ENCODE data around the gene AGFG2. TPM values are rescaled to one million over a fixed set of nuclear protein-coding genes. Genes with fewer than 3 reads are reported as not detected.

Gene AGFG2
- total and polyA plus RNA-seq, 5 donors = 17.3 to 26.3 (median 22.7) TPM

DNA sequence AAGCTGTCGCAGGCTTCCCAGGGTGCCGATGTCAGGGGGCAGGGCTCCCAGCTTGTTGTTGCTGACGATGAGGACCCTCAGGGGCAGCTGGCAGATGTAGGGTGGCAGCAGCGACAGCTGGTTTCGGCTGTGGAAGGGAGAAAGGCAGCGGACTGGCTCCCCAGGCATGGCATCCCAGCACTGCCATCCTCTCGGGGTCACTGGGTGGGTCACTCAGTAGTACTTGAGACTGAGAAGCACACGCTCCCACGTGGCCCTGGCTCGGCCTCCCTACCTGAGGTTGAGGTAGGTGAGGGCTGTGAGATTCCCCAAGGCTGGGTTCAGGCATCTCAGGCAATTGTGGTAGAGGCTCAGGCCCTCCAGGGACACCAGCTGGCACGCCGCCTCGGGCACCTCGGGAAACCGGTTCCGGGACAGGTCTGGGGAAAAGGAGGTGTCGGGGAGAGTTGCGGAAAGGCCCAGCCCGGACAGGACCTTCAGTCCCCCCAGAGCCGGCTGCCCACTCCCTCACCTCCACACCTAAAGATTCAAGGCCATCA is 43.1 kb downstream of the AGFG2 start:
- H3K4me3 ChIP-seq (ENCODE audit: low read length) = no peak overlapping the region
- intact Hi-C loops (cut with DNase I) = loop anchor here in 1 of 4 donors (10.0 kb wide), 1 partner anchor 93 kb away; the partner anchor contains the start of gene GNB2
- no peaks in the 10 kb centered on the region for H3K9me3 ChIP-seq (ENCODE audit: control insufficient read depth, low read length)
- peaks cover 2% of the 10 kb centered on the region for H3K4me1 ChIP-seq (ENCODE audit: control insufficient read depth, insufficient read depth, low read length)
- 74% methylated on average over 20 of the region's 20 CpGs for WGBS
- peak in 2 of 3 donors; percentile 61 for DNase-seq
- ATAC-seq = no peak
- H3K27ac ChIP-seq (ENCODE audit: low read length) = no peak overlapping the region
- no peaks in the 10 kb centered on the region for H3K27me3 ChIP-seq (ENCODE audit: control insufficient read depth, insufficient read depth)

DNA sequence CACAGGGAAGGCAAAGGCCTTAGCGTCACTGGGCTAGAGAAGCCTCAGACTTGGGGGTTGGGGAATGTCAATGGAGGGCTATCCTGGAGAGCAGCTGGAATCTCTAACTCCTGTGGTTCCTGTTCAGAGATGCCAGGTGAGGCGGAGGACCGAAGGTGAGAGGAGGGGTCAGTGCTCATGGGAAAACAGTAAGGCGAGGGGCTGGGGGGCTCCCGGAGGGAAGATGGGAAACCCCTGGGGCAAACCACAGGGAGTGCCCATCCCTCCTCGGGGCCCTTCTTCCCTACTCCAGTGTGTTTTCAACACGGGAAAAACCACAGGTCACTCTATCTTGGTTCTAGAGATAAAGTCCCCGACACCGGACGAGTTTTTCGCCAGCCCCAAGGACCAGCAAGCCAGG is 43.6 kb downstream of the AGFG2 start:
- DNase-seq (peak in 1 of 3 donors; percentile 22), ATAC-seq (no peak)
- Histone ChIP-seq H3K27ac (ENCODE audit: low read length) (no peak overlapping the region), H3K4me3 (ENCODE audit: low read length) (no peak overlapping the region), H3K4me1 (ENCODE audit: control insufficient read depth, insufficient read depth, low read length) (peaks cover 2% of the 10 kb centered on the region), H3K27me3 (ENCODE audit: control insufficient read depth, insufficient read depth) (no peaks in the 10 kb centered on the region), H3K9me3 (ENCODE audit: control insufficient read depth, low read length) (no peaks in the 10 kb centered on the region)
- 56% methylated on average over 11 of the region's 11 CpGs for WGBS
- intact Hi-C loops (cut with DNase I) = loop anchor here in 1 of 4 donors (10.0 kb wide), 1 partner anchor 92 kb away; the partner anchor contains the start of gene GNB2

DNA sequence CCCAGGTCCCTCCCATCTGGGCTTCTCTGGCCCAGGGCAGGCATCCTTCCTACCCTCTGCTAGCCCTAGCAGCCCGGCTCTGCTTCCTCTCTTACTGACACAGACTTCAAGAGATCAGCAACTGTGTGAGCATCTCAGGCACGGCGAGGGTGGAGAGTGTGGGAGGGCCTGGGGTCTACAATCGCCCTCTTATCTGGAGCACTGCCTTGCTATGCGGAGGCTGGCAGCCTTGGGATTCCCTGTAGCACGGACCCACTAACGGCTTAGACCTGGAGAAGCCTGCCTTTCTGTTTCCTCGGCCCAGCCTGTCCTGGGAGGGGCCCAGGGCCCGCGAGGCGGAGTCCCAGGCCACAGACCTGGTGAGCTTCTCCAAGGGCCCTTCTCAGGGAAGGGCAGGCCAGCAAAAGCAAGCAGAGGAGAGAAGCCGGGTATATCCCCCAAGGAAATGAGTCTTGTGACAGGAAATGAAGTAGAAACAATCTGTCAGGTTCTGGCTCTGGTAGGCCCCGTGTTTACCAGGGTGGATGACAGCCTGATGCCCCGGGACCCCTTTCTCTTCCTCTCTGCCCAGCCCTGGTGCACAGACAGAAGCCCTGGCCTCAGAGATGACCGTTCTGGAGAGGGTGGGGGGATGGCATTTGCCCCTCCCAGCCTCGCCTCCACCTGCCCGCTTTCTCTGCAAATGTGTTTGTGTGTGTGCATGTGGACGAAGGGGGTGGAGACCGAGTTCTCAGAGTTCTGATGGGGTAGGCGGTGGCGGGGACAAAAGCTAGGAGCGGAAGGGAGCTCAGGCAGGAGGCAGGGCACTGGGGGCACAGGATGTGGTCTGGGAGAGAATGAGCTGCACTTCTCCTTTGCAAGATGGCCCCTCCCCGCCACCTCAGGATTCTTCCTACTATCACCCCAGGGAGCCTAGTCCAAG is 44.4 kb downstream of the AGFG2 start:
- DNase-seq = peak; percentile 57 to 86 (median 83)
- 38% methylated on average over 23 of the region's 23 CpGs for WGBS
- Histone ChIP-seq H3K4me1 (ENCODE audit: control insufficient read depth, insufficient read depth, low read length) (peaks cover 2% of the 10 kb centered on the region), H3K4me3 (ENCODE audit: low read length) (no peak overlapping the region), H3K9me3 (ENCODE audit: control insufficient read depth, low read length) (no peaks in the 10 kb centered on the region), H3K27me3 (ENCODE audit: control insufficient read depth, insufficient read depth) (no peaks in the 10 kb centered on the region), H3K27ac (ENCODE audit: low read length) (peak overlapping the region; percentile 40)
- intact Hi-C loops (cut with DNase I) = loop anchor here in 1 of 4 donors (10.0 kb wide), 1 partner anchor 91 kb away; the partner anchor contains the start of gene GNB2
- no peak for ATAC-seq

DNA sequence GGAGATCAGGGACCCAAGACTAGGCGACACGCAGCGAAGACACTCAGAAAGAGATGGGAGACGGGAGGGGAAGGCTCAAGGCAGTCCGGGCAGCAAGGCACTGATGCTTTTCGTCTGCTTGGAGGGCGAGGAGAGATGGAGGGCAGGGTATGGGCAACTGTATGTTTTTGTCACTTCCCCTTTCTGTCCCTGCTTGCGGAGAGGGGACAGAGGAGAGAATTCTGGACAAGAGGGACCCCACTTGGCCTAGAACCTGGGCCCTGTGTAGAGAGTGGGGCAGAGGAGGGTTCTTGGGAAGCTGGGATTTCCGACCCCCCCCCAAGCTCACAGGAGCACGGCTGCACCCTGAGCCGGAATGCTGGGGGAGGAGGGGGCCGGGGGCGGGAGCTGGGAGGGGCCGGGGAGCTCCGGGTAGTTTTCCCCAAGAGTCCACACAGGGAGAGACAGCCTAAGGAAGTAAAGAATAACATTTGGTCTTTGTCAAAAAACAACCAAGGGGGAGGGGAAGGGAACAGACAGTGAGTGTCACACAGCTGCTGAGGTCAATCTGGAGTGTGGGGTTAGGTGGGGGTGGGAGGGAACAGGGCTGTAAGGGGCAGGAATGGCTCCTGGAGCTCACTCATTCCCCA is 45.2 kb downstream of the AGFG2 start:
- H3K27me3 ChIP-seq (ENCODE audit: control insufficient read depth, insufficient read depth) = no peaks in the 10 kb centered on the region
- peak overlapping the region; percentile 74 for H3K4me3 ChIP-seq (ENCODE audit: low read length)
- ATAC-seq (no peak), DNase-seq (peak in 1 of 3 donors; percentile 50)
- intact Hi-C loops (cut with DNase I) = loop anchor here in 1 of 4 donors (10.0 kb wide), 1 partner anchor 91 kb away; the partner anchor contains the start of gene GNB2
- H3K27ac ChIP-seq (ENCODE audit: low read length) = peak overlapping the region; percentile 40
- no peaks in the 10 kb centered on the region for H3K9me3 ChIP-seq (ENCODE audit: control insufficient read depth, low read length)
- 33% methylated on average over 15 of the region's 15 CpGs for WGBS
- peaks cover 2% of the 10 kb centered on the region for H3K4me1 ChIP-seq (ENCODE audit: control insufficient read depth, insufficient read depth, low read length)

DNA sequence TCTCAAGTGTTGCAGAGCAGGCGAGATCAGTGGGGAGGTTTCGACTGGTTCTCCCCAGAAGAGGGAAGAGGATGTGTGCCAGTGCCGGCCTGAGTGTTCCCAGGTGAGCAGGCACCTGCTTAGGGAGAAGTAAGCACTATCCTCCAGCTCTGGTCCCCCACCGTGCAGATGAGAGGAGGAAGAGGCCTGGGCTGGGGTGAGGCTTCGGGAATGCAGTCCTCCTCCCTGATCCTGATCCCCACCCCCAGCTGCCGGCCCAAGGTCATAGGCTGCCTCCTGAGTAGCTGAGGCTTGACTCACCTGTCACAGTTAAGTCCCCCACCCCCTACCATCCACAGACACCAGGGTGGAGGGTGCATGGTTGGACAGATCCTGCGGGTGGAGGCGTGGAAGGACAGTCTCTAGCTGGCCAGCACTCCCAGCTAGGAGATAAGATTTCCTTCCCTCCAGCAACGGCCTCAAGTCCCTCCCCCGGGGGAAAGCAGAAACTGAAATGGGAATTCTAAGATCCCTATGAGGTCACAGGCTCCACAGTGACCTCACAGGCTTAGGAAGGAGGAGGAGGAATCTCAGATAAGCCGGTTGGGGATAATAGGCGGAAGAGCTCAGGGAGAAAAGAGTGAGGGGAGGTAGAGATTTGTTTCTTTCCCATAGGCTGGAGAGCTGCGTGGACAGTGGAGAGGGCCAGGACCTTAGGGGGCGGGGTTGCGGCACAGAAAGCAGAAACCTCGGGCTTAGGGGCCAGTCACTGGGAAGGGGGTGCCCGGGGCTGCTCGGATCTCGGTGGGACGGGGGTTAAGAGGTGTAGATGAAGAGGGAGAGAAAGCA is 45.9 kb downstream of the AGFG2 start:
- Histone ChIP-seq H3K9me3 (ENCODE audit: control insufficient read depth, low read length) (no peaks in the 10 kb centered on the region), H3K4me3 (ENCODE audit: low read length) (peak overlapping the region; percentile 74), H3K27me3 (ENCODE audit: control insufficient read depth, insufficient read depth) (no peaks in the 10 kb centered on the region), H3K4me1 (ENCODE audit: control insufficient read depth, insufficient read depth, low read length) (peaks cover 2% of the 10 kb centered on the region), H3K27ac (ENCODE audit: low read length) (peak overlapping the region; percentile 40)
- 5% methylated on average over 20 of the region's 20 CpGs for WGBS
- intact Hi-C loops (cut with DNase I) = loop anchor here in 1 of 4 donors (10.0 kb wide), 1 partner anchor 90 kb away; the partner anchor contains the start of gene GNB2
- ATAC-seq (peak in 1 of 2 donors; percentile 3), DNase-seq (peak; percentile 64 to 80 (median 75))

DNA sequence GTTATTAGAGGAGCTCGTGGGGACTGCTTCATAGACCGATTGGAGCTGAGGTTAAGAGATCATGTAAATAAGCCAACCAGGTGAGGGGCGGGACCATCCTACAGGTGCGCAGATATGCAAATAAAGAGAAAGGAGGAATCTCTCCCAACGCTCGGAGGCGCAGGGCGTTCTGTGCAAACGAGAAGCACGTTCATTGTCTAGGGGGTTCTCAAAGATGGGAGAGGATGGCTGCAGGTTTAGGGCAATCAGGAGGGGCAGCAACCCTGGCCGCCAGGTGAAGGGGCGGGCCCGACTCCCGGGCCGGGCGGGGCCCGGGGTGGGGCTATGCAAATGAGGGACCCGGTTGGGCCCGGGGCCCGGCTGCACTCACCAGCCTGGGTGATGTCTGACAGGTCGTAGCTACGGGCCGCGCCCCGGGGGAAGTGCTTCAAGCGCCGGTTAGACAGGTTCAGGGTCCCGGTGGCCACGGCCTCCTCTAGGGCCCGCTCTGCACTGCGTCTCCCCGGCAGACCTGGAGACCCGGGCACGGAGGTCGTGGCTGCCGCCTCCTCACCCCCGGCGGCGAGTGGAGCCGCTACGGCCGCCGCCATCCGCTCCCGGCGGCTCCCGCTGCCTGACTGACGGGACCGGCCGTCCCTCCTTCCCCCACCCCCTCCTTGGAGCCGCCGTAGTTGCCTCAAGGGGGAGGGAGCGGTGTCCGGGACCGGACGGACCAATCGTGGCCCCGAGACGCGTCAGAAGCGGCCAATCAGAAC is 46.7 kb downstream of the AGFG2 start, which contains the start of gene LRCH4:
Gene LRCH4 (minus strand): TSS at position 619 of the 755 bp plus-strand sequence. CDS start 29 bp downstream, at position 590.
- H3K27me3 ChIP-seq (ENCODE audit: control insufficient read depth, insufficient read depth) = no peaks in the 10 kb centered on the region
- peak within 1 kb of the TSS; percentile 93 for H3K27ac ChIP-seq (ENCODE audit: low read length)
- under 1% methylated on average over 61 of the region's 61 CpGs for WGBS
- ATAC-seq (peak; percentile 14 to 42), DNase-seq (no peak)
- peaks cover 2% of the 10 kb centered on the region for H3K4me1 ChIP-seq (ENCODE audit: control insufficient read depth, insufficient read depth, low read length)
- H3K9me3 ChIP-seq (ENCODE audit: control insufficient read depth, low read length) = no peaks in the 10 kb centered on the region
- intact Hi-C loops (cut with DNase I) = loop anchor here in 1 of 4 donors (10.0 kb wide), 1 partner anchor 89 kb away; the partner anchor contains the start of gene GNB2
- H3K4me3 ChIP-seq (ENCODE audit: low read length) = peak within 1 kb of the TSS; percentile 76

DNA sequence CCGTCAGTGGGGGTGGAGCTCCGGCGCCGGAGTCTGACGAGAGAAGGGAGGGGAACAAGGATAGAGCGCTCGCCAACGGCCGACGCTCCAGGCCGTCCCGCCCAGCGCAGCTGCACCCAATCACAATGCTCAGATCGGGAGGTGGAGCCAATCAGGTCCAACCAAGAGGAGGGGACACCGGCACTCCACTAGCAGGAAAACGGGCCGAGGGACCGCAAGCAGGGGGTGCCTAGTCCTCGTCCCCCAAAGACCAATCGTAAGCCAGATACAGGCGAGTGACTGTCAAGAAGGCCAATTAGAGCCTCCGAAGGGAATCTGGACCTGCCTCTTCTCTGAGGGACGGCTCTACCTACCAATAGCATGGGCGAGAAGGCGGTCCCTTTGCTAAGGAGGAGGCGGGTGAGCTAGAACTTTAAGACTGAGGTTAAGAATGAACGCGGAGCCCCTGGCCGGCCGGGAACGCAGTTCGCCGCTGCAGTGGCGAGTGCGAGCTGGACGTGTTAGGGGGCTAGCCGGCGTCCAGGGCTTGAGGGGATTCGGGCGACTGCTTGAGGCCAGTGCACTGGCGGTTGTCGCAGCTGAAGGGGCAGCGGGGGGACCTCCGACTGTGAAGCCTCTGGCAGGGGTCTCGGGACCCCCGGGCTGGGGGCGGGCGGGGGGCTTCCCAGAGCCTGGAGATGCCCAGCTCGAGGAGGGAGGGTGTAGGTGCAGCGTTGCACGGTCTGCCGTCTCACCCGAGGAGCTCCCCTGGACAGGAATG is 47.4 kb downstream of the AGFG2 start, which contains the start of gene FBXO24:
Gene FBXO24 (plus strand): TSS at position 63 of the 760 bp plus-strand sequence. CDS start 298 bp downstream, at position 361.
- H3K9me3 ChIP-seq (ENCODE audit: control insufficient read depth, low read length) = no peaks in the 10 kb centered on the region
- peak; percentile 94 to 97 for ATAC-seq
- H3K27ac ChIP-seq (ENCODE audit: low read length) = peak within 1 kb of the TSS; percentile 93
- WGBS = under 1% methylated on average over 53 of the region's 53 CpGs
- peaks cover 2% of the 10 kb centered on the region for H3K4me1 ChIP-seq (ENCODE audit: control insufficient read depth, insufficient read depth, low read length)
- intact Hi-C loops (cut with DNase I) = loop anchor here in 1 of 4 donors (10.0 kb wide), 1 partner anchor 88 kb away; the partner anchor contains the start of gene GNB2
- peak within 1 kb of the TSS; percentile 76 for H3K4me3 ChIP-seq (ENCODE audit: low read length)
- DNase-seq = peak; percentile 100
- no peaks in the 10 kb centered on the region for H3K27me3 ChIP-seq (ENCODE audit: control insufficient read depth, insufficient read depth)

DNA sequence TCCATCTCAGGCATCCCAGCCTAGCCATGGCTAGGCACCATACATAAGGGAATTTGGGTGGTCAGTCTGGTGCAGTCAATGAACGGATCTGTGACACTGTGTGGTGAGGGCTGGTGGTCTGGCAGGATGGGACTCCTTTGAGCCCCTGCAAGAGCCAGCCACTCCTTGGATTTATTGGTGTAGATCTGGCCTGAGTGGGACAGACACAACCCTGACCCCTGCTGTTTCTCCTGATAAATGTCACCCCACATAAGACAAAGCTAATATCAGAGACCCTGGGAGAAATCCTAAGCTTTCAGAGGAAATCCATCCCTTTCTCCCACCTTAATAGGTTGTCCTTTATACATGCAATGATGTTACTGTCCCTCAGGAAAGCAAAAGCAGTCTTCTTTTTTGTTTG is 49.4 kb downstream of the AGFG2 start:
- WGBS = 87% methylated on average over 1 of the region's 1 CpG
- ATAC-seq (no peak), DNase-seq (peak in 1 of 3 donors; percentile 7)
- Histone ChIP-seq H3K4me1 (ENCODE audit: control insufficient read depth, insufficient read depth, low read length) (peaks cover 2% of the 10 kb centered on the region), H3K27me3 (ENCODE audit: control insufficient read depth, insufficient read depth) (no peaks in the 10 kb centered on the region), H3K9me3 (ENCODE audit: control insufficient read depth, low read length) (no peaks in the 10 kb centered on the region), H3K27ac (ENCODE audit: low read length) (no peak overlapping the region), H3K4me3 (ENCODE audit: low read length) (no peak overlapping the region)
- intact Hi-C loops (cut with DNase I) = loop anchor here in 1 of 4 donors (10.0 kb wide), 1 partner anchor 86 kb away; the partner anchor contains the start of gene GNB2
